Liver (tissue), 9 donors: Measurements from ENCODE around the gene PROSER3. TPM values are rescaled to one million over a fixed set of nuclear protein-coding genes. Genes with fewer than 3 reads are reported as not detected.

ENCODE experiments used
- DNase-seq: peaks from one replicate; pipeline ENCODE4 v3.0.0-alpha.2; 2017; ENCODE audit warnings: low spot score
- H3K27ac ChIP-seq, 2 donors: one replicate each; pipeline ENCODE4 v1.7.0; 2013; ENCODE audit warnings: inconsistent platforms in 2 of 2, low read length in 2 of 2, control low read depth in 1 of 2, low read depth in 1 of 2, mild to moderate bottlenecking in 1 of 2
- H3K27me3 ChIP-seq, 4 donors: one replicate each; pipeline versions ENCODE4 v1.6.1 to v1.7.0; 2013; ENCODE audit warnings: low read length in 3 of 4, inconsistent platforms in 1 of 4, mild to moderate bottlenecking in 1 of 4, moderate library complexity in 1 of 4; ENCODE audit not compliant: control insufficient read depth in 4 of 4, insufficient read depth in 4 of 4
- H3K36me3 ChIP-seq, 4 donors: one replicate each; pipeline versions ENCODE4 v1.6.1 to v1.7.0; 2013; ENCODE audit warnings: low read length in 3 of 4, mild to moderate bottlenecking in 3 of 4, low read depth in 1 of 4, moderate library complexity in 1 of 4; ENCODE audit not compliant: control insufficient read depth in 4 of 4, insufficient read depth in 3 of 4
- H3K4me1 ChIP-seq, 4 donors: one replicate each; pipeline versions ENCODE4 v1.6.1 to v1.7.0; 2013; ENCODE audit warnings: low read length in 3 of 4, mild to moderate bottlenecking in 3 of 4, moderate library complexity in 1 of 4; ENCODE audit not compliant: control insufficient read depth in 4 of 4, insufficient read depth in 4 of 4
- H3K4me3 ChIP-seq, 3 donors: one replicate each; pipeline versions ENCODE4 v1.6.1 to v1.7.0; 2013; ENCODE audit warnings: low read length in 3 of 3, control low read depth in 1 of 3, low read depth in 1 of 3, mild to moderate bottlenecking in 1 of 3
- H3K9ac ChIP-seq, 2 donors: one replicate each; pipeline ENCODE4 v1.7.0; 2013; ENCODE audit warnings: low read length in 2 of 2, mild to moderate bottlenecking in 2 of 2, moderate library complexity in 2 of 2, control low read depth in 1 of 2, low read depth in 1 of 2
- H3K9me3 ChIP-seq, 4 donors: one replicate each; pipeline versions ENCODE4 v1.6.1 to v1.7.0; 2013; ENCODE audit warnings: low read length in 3 of 4; ENCODE audit not compliant: control insufficient read depth in 4 of 4
- EGR1 ChIP-seq, 2 donors: IDR thresholded peaks; 2 replicates each; pipeline ENCODE4 v1.6.1; 2016 to 2018; ENCODE audit warnings: antibody characterized with exemption in 2 of 2, low read depth in 2 of 2
- FOXA2 ChIP-seq: IDR thresholded peaks from 2 replicates; pipeline ENCODE4 v1.6.1; 2016; ENCODE audit warnings: antibody characterized with exemption
- GABPA ChIP-seq, 2 donors: IDR thresholded peaks in 1 of 2; conservative IDR thresholded peaks in 1 of 2; 2 replicates each; pipeline ENCODE4 v1.6.1; 2016; ENCODE audit warnings: antibody characterized with exemption in 2 of 2, mild to moderate bottlenecking in 1 of 2, moderate library complexity in 1 of 2
- HNF4A ChIP-seq, 2 donors: conservative IDR thresholded peaks; 2 replicates each; pipeline ENCODE4 v1.6.1; 2016; ENCODE audit warnings: antibody characterized with exemption in 2 of 2, mild to moderate bottlenecking in 2 of 2
- HNF4G ChIP-seq: IDR thresholded peaks from 2 replicates; pipeline ENCODE4 v1.6.1; 2016; ENCODE audit warnings: antibody characterized with exemption
- REST ChIP-seq: IDR thresholded peaks from 2 replicates; pipeline ENCODE4 v1.6.1; 2016; ENCODE audit warnings: antibody characterized with exemption, mild to moderate bottlenecking
- RXRA ChIP-seq, 2 donors: IDR thresholded peaks; 2 replicates each; pipeline ENCODE4 v1.6.1; 2017 to 2018; ENCODE audit warnings: antibody characterized with exemption in 2 of 2, mild to moderate bottlenecking in 1 of 2
- SP1 ChIP-seq: IDR thresholded peaks from 2 replicates; pipeline ENCODE4 v1.6.1; 2018; ENCODE audit warnings: antibody characterized with exemption, mild to moderate bottlenecking
- YY1 ChIP-seq: IDR thresholded peaks from 2 replicates; pipeline ENCODE4 v1.6.1; 2016; ENCODE audit warnings: antibody characterized with exemption, mild to moderate bottlenecking
- WGBS: extraction: QIAGEN DNeasy Blood & Tissue Kit; methylation state at CpG from one replicate; pipeline ENCODE4 v1.1.7; 2013; 5-methylcytosine and 5-hydroxymethylcytosine counted together
- polyA plus RNA-seq, 2 donors: library from polyadenylated mRNA; stranded (reverse) in 1 of 2; unstranded in 1 of 2; fragments of 200-250 nt in 1 of 2; fragments of >200 nt in 1 of 2; fragmentation: Nextera tagmentation in 1 of 2; extraction: Ambion mirVana in 1 of 2; gene quantifications; one replicate each; pipeline versions ENCODE4 v1.2.1 to v1.2.3, GENCODE V29; 2013 to 2015
- total RNA-seq, 2 donors: library from RNA; depleted of rRNA; stranded (reverse); fragments of >200 nt; gene quantifications; one replicate each; pipeline ENCODE4 v1.2.3, GENCODE V29; 2014
- TF ChIP-seq, protein P1 (sequence below): fragments of 150-350 bp; IDR thresholded peaks from 2 replicates; pipeline ENCODE4 v1.5.1; 2017; ENCODE audit warnings: improper control_type of control experiment, low read depth, low read length; ENCODE audit not compliant: missing input control
- TF ChIP-seq, protein P2 (sequence below): IDR thresholded peaks from 2 replicates; pipeline ENCODE4 v1.6.1; 2016; ENCODE audit warnings: antibody characterized with exemption
- TF ChIP-seq, protein P3 (sequence below): IDR thresholded peaks from 2 replicates; pipeline ENCODE4 v1.6.1; 2016; ENCODE audit warnings: antibody characterized with exemption
- TF ChIP-seq, protein P4 (sequence below): IDR thresholded peaks from 2 replicates; pipeline ENCODE4 v1.6.1; 2016; ENCODE audit warnings: antibody characterized with exemption
- donor health status: healthy.
- donor health status: healthy.
- donor health status: healthy.
- donor health status: healthy.
- donor health status: healthy.

PROSER3 gene
- total and polyA plus RNA-seq, 4 donors: 2.1 to 4.5 (median 2.7) TPM

DNA sequence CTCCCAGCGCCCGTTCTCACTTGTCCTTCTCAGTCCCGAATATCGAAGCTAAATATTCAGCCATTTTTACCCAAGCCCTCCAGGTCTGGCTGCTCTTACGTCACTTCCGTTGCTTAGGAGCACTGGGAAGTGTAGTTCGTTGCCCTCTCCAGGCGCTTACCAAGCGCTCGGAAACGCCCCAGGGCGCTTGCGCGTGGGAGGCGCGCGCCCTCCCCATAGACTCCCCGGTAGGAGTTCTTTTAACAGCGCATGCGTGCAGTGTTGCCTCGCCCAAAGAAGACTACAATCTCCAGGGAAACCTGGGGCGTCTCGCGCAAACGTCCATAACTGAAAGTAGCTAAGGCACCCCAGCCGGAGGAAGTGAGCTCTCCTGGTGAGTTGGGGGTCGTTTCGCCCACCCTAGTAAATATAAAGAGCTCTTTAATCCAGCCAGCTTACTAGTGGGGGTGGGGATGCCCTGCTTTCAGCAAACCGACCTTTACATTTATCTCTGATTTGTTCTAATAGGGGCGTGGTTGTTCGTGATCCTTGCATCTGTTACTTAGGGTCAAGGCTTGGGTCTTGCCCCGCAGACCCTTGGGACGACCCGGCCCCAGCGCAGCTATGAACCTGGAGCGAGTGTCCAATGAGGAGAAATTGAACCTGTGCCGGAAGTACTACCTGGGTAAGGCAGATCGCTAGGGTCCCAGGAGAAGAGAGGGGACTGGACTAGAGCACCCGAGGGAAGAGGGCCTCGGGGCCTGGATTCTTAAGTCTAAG is 12.5 kb upstream of the PROSER3 start, which contains the start of the genes PSENEN and U2AF1L4:
Gene PSENEN (plus strand): TSS at position 324 of the 759 bp plus-strand sequence. CDS start 280 bp downstream, at position 604.
Gene U2AF1L4 (minus strand): TSS at position 91 of the 759 bp plus-strand sequence. CDS start 27 bp downstream, at position 64.
- H3K4me1 ChIP-seq: peaks cover 6 to 47% (median 34%) of the 10 kb centered on the region in 4 donors

DNA sequence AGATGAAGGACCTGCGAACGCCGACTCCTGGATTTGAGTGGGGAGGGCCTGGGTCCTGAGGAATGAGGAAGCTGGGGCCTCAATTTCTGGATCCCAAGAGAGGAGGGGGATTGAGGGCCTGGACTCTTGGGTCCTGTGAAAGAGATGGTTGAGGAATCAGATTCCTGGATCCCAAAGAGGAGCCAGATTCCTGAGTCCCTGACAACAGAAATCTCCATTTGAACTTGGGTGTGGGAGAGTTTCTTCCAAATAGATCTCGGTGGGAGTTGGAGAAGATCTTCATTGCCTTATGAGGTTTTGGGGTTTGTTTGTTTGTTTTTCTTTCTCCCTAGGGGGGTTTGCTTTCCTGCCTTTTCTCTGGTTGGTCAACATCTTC is 11.9 kb upstream of the PROSER3 start:
- H3K36me3 ChIP-seq: peaks cover 0 to 3% (median 0%) of the 10 kb centered on the region in 4 donors
- H3K27ac ChIP-seq: peak overlapping the region; percentile 52 to 68
- H3K27me3 ChIP-seq: no peaks in the 10 kb centered on the region
- no peaks in the 10 kb centered on the region for H3K9me3 ChIP-seq
- no peak for DNase-seq
- 14% methylated on average over 4 of the region's 4 CpGs for WGBS
- peak overlapping the region; percentile 51 to 57 for H3K9ac ChIP-seq
- peaks cover 6 to 41% (median 29%) of the 10 kb centered on the region in 4 donors for H3K4me1 ChIP-seq
- H3K4me3 ChIP-seq: peak overlapping the region; percentile 81 to 87 (median 82)
- TF ChIP-seq GABPA (IDR thresholded peaks at IDR 0.05 in 1 of 2, conservative IDR thresholded peaks at IDR 0.05 in 1 of 2): no peak
- TF ChIP-seq SP1: no peak
- TF ChIP-seq, protein P1, sequence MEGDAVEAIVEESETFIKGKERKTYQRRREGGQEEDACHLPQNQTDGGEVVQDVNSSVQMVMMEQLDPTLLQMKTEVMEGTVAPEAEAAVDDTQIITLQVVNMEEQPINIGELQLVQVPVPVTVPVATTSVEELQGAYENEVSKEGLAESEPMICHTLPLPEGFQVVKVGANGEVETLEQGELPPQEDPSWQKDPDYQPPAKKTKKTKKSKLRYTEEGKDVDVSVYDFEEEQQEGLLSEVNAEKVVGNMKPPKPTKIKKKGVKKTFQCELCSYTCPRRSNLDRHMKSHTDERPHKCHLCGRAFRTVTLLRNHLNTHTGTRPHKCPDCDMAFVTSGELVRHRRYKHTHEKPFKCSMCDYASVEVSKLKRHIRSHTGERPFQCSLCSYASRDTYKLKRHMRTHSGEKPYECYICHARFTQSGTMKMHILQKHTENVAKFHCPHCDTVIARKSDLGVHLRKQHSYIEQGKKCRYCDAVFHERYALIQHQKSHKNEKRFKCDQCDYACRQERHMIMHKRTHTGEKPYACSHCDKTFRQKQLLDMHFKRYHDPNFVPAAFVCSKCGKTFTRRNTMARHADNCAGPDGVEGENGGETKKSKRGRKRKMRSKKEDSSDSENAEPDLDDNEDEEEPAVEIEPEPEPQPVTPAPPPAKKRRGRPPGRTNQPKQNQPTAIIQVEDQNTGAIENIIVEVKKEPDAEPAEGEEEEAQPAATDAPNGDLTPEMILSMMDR: no peak
- TF ChIP-seq HNF4A (conservative IDR thresholded peaks at IDR 0.05): no peak
- TF ChIP-seq, protein P2, sequence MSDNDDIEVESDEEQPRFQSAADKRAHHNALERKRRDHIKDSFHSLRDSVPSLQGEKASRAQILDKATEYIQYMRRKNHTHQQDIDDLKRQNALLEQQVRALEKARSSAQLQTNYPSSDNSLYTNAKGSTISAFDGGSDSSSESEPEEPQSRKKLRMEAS: no peak
- TF ChIP-seq FOXA2: no peak
- TF ChIP-seq, protein P3, sequence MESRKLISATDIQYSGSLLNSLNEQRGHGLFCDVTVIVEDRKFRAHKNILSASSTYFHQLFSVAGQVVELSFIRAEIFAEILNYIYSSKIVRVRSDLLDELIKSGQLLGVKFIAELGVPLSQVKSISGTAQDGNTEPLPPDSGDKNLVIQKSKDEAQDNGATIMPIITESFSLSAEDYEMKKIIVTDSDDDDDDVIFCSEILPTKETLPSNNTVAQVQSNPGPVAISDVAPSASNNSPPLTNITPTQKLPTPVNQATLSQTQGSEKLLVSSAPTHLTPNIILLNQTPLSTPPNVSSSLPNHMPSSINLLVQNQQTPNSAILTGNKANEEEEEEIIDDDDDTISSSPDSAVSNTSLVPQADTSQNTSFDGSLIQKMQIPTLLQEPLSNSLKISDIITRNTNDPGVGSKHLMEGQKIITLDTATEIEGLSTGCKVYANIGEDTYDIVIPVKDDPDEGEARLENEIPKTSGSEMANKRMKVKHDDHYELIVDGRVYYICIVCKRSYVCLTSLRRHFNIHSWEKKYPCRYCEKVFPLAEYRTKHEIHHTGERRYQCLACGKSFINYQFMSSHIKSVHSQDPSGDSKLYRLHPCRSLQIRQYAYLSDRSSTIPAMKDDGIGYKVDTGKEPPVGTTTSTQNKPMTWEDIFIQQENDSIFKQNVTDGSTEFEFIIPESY: no peak
- no peak for TF ChIP-seq EGR1 (IDR thresholded peaks at IDR 0.05; ENCODE audit: low read depth in 2 of 2)

More for the DNA sequence above, 12.5 kb upstream of the PROSER3 start, which contains the start of the genes PSENEN and U2AF1L4:
- no peaks in the 10 kb centered on the region for H3K9me3 ChIP-seq
- H3K4me3 ChIP-seq: peak within 1 kb of the TSS; percentile 81 to 87 (median 82)
- TF ChIP-seq, protein P4, sequence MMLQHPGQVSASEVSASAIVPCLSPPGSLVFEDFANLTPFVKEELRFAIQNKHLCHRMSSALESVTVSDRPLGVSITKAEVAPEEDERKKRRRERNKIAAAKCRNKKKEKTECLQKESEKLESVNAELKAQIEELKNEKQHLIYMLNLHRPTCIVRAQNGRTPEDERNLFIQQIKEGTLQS: peak; percentile 3
- TF ChIP-seq, protein P3: peak; percentile 91
- TF ChIP-seq GABPA (IDR thresholded peaks at IDR 0.05 in 1 of 2, conservative IDR thresholded peaks at IDR 0.05 in 1 of 2) (peak; percentile 78 to 94), HNF4G (no peak), YY1 (peak; percentile 97), EGR1 (IDR thresholded peaks at IDR 0.05; ENCODE audit: low read depth in 2 of 2) (peak; percentile 87 to 93), REST (peak; percentile 11), HNF4A (conservative IDR thresholded peaks at IDR 0.05) (peak in 1 of 2 donors; percentile 3), RXRA (IDR thresholded peaks at IDR 0.05) (peak in 1 of 2 donors; percentile 28)
- TF ChIP-seq, protein P2: no peak
- H3K36me3 ChIP-seq: peaks cover 0 to 3% (median 0%) of the 10 kb centered on the region in 4 donors
- peak within 1 kb of the TSS; percentile 98 to 99 for H3K27ac ChIP-seq
- peak within 1 kb of the TSS; percentile 51 to 79 for H3K9ac ChIP-seq
- WGBS: under 1% methylated on average over 40 of the region's 40 CpGs
- no peaks in the 10 kb centered on the region for H3K27me3 ChIP-seq
- DNase-seq: peak; percentile 91
